ENCODE measurements around the gene RIBC2. TPM values are rescaled to one million over a fixed set of nuclear protein-coding genes. Genes with fewer than 3 reads are reported as not detected.

Gene RIBC2
- total RNA-seq, 3 donors from 2014 or later, result 0.48 to 2.0 (median 1.3) TPM

DNA sequence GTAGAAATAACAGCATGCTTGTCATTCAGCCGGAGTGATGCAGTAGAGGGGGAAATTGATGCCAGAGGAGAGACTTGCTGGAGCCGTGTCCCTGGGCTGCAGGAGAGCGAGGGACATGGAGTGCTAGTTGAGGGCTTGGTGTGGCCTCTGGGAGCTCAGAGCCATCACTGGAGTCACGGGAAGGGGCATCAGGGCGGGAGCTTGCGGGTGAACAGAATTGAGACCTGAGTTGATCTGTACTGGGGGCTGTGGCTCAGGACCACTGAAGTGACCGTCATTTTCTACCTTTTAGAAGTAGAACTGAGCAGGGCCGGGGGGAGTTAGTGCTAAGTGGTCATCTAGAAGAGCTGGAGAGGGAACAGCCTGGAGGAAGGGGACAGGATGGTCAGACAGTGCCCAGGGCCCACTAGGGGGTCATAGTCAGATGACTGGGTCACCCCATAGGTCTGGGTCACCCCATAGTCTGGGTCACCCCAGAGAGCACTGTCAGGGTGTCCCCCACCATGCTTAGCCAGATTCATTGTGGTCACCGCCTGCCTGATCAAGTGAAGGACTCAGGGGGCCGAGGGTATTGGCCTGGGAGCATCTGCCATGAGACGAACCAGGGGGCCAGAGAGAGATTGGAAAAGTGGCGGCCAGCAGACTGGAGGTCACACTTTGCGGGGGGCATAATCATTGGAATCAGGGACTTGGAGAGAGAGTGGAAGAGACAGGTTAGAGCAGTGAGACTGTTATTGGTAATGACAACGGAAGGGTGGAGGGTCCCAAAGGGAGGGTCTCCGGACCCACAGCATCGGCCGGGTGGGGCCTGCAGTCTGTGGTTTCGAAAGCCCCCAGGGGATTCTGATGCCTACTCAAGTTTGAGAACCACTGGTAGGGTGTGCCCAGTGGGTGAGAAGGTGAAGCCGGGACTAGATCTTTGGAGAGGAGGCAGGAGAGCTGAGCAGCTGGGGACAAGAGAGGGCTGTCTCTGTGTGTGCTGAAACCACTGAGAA lies 15.2 kb downstream of the RIBC2 start:
- no peaks in the 10 kb centered on the region for H3K4me1 ChIP-seq
- peak in 1 of 2 donors; percentile 30 for DNase-seq (ENCODE audit: low spot score in 2 of 2)
- H3K36me3 ChIP-seq, result no peaks in the 10 kb centered on the region
- TF ChIP-seq POLR2A (IDR thresholded peaks at IDR 0.05) (no peak), POLR2AphosphoS5 (IDR thresholded peaks at IDR 0.05) (no peak)
- TF ChIP-seq, protein P1, sequence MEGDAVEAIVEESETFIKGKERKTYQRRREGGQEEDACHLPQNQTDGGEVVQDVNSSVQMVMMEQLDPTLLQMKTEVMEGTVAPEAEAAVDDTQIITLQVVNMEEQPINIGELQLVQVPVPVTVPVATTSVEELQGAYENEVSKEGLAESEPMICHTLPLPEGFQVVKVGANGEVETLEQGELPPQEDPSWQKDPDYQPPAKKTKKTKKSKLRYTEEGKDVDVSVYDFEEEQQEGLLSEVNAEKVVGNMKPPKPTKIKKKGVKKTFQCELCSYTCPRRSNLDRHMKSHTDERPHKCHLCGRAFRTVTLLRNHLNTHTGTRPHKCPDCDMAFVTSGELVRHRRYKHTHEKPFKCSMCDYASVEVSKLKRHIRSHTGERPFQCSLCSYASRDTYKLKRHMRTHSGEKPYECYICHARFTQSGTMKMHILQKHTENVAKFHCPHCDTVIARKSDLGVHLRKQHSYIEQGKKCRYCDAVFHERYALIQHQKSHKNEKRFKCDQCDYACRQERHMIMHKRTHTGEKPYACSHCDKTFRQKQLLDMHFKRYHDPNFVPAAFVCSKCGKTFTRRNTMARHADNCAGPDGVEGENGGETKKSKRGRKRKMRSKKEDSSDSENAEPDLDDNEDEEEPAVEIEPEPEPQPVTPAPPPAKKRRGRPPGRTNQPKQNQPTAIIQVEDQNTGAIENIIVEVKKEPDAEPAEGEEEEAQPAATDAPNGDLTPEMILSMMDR (IDR thresholded peaks at IDR 0.05), result no peak
- H3K4me3 ChIP-seq, result no peak overlapping the region
- H3K27me3 ChIP-seq, result no peaks in the 10 kb centered on the region
- H3K9me3 ChIP-seq, result peaks cover 0 to 3% of the 10 kb centered on the region in 2 donors
- no peak overlapping the region for H3K27ac ChIP-seq
- intact Hi-C loops (cut with DNase I; ENCODE audit: low total_unique reads), result no loop called here

DNA sequence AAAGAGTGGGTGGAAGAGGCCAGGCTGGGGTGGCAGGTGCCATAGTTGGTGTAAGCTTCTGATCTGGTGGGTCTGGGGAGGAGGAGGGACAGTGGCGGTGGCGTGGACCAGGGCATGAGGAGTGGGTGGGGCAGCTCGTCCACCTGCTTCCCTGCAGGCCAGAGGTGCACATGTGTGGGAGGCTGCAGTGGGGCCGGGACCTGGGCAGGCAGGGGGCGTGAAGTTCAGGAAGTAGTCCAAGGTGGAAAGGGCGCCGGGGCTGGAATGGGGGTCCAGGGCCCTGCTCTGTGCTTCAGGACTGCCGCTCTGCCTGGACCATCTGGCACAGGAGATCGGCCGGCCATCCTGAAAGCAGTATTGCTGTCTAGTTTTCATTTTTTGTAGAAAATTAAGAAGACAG lies 15.9 kb downstream of the RIBC2 start:
- DNase-seq (ENCODE audit: low spot score in 2 of 2), result no peak
- H3K9me3 ChIP-seq, result peaks cover 0 to 3% of the 10 kb centered on the region in 2 donors
- H3K27ac ChIP-seq, result no peak overlapping the region
- no peaks in the 10 kb centered on the region for H3K36me3 ChIP-seq
- intact Hi-C loops (cut with DNase I; ENCODE audit: low total_unique reads), result no loop called here
- no peaks in the 10 kb centered on the region for H3K4me1 ChIP-seq
- no peak overlapping the region for H3K4me3 ChIP-seq
- TF ChIP-seq, protein P1 (IDR thresholded peaks at IDR 0.05), result no peak
- TF ChIP-seq POLR2AphosphoS5 (IDR thresholded peaks at IDR 0.05) (no peak), POLR2A (IDR thresholded peaks at IDR 0.05) (no peak)
- no peaks in the 10 kb centered on the region for H3K27me3 ChIP-seq

GRCh38 chr22:45429981-45430775 lies 16.7 kb downstream of the RIBC2 start:
- TF ChIP-seq, protein P1 (IDR thresholded peaks at IDR 0.05), result no peak
- no peak for TF ChIP-seq POLR2A (IDR thresholded peaks at IDR 0.05)
- TF ChIP-seq POLR2AphosphoS5 (IDR thresholded peaks at IDR 0.05), result no peak
- no peak overlapping the region for H3K27ac ChIP-seq
- intact Hi-C loops (cut with DNase I; ENCODE audit: low total_unique reads), result loop anchor here (5.0 kb wide), 1 partner anchor 163 kb away; no protein-coding TSS in a partner anchor
- no peaks in the 10 kb centered on the region for H3K27me3 ChIP-seq
- H3K4me3 ChIP-seq, result no peak overlapping the region
- H3K9me3 ChIP-seq, result peaks cover 0 to 3% of the 10 kb centered on the region in 2 donors
- H3K4me1 ChIP-seq, result no peaks in the 10 kb centered on the region
- no peak for DNase-seq (ENCODE audit: low spot score in 2 of 2)
- H3K36me3 ChIP-seq, result no peaks in the 10 kb centered on the region

DNA sequence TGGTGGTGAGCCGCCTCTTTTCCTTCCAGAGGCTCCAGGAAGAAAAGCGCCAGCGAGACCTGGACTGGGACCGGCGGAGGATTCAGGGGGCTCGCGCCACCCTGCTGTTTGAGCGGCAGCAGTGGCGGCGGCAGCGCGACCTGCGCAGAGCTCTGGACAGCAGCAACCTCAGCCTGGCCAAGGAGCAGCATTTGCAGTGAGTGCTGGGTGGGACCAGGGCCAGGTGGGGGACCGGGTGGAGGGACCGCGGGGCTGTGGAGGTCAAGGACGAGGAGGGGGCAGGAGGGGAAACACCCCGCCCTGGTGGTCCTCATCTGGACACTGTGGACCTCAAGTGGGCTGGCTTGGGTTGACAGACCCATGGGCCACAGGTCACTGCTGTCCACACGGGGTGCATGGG lies 17.4 kb downstream of the RIBC2 start:
- intact Hi-C loops (cut with DNase I; ENCODE audit: low total_unique reads), result loop anchor here (5.0 kb wide), 1 partner anchor 164 kb away; no protein-coding TSS in a partner anchor
- DNase-seq (ENCODE audit: low spot score in 2 of 2), result no peak

More for the DNA sequence above, 17.4 kb downstream of the RIBC2 start:
- Histone ChIP-seq H3K9me3 (peaks cover 0 to 3% of the 10 kb centered on the region in 2 donors), H3K36me3 (no peaks in the 10 kb centered on the region), H3K27me3 (no peaks in the 10 kb centered on the region), H3K27ac (no peak overlapping the region), H3K4me3 (no peak overlapping the region), H3K4me1 (no peaks in the 10 kb centered on the region)
- no peak for TF ChIP-seq POLR2AphosphoS5 (IDR thresholded peaks at IDR 0.05)
- no peak for TF ChIP-seq POLR2A (IDR thresholded peaks at IDR 0.05)
- TF ChIP-seq, protein P1 (IDR thresholded peaks at IDR 0.05), result no peak

All from breast epithelium (tissue), 4 donors.